GM13977 (cell line): ENCODE data around the gene AMPD2.
"Not testable (repeated sequence)": the region's sequence is repeated elsewhere in the genome, so short reads cannot be mapped to it uniquely, and the experiment has no call there.

ENCODE experiments used
- DNase-seq: peaks from one replicate; pipeline ENCODE4 v3.0.0; 2012; ENCODE audit warnings: low spot score
- in situ Hi-C: fragments of 300-500 bp; cut with MboI; formaldehyde crosslinking; loops from one replicate; pipeline ENCODE4 v1.12.0; 2022; ENCODE audit warnings: low sequenced_read_pairs, low pct_unique_long_range_greater_than_20kb, mixed read lengths, inconsistent platforms; ENCODE audit not compliant: unreplicated experiment
- TF ChIP-seq, protein P1 (sequence below): IDR thresholded peaks from 2 replicates; pipeline ENCODE4 v1.5.1; 2012; ENCODE audit warnings: mild to moderate bottlenecking, control low read depth; ENCODE audit not compliant: insufficient read depth; ENCODE audit errors: extremely low read depth, missing control alignments

The AMPD2 gene

DNA sequence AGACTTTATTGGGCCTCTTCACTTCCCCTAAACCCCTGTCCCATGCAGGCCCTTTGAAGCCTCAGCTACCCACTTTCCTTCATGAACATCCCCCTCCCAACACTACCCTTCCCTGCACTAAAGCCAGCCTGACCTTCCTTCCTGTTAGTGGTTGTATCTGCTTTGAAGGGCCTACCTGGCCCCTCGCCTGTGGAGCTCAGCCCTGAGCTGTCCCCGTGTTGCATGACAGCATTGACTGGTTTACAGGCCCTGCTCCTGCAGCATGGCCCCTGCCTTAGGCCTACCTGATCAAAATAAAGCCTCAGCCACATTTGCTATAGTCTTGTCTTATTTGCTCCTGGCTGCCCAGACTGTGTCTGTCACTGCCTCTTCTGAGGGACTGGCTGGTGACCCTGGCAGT lies 41.8 kb downstream of the AMPD2 start:
- DNase-seq, result no peak
- TF ChIP-seq, protein P1, sequence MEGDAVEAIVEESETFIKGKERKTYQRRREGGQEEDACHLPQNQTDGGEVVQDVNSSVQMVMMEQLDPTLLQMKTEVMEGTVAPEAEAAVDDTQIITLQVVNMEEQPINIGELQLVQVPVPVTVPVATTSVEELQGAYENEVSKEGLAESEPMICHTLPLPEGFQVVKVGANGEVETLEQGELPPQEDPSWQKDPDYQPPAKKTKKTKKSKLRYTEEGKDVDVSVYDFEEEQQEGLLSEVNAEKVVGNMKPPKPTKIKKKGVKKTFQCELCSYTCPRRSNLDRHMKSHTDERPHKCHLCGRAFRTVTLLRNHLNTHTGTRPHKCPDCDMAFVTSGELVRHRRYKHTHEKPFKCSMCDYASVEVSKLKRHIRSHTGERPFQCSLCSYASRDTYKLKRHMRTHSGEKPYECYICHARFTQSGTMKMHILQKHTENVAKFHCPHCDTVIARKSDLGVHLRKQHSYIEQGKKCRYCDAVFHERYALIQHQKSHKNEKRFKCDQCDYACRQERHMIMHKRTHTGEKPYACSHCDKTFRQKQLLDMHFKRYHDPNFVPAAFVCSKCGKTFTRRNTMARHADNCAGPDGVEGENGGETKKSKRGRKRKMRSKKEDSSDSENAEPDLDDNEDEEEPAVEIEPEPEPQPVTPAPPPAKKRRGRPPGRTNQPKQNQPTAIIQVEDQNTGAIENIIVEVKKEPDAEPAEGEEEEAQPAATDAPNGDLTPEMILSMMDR, result no peak
- in situ Hi-C loops, result no loop called here

DNA sequence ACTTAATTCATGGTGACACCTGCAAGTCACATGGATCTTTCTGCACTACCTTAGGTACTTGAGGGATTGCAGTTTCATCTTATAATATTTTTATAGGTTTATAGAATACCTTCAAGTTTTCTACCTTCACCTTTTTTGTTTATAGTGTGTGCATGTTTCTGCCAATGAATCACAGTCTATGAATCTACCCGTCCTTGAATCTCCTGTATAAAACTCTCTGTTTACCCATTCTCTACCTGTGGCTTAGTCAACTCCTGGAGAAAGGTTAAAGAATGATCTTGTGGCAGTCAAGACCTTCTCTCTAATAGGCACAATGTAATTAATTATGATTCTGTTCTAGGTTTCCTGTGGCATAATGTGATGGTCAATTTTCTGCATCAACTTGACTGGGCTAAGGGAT lies 45.0 kb downstream of the AMPD2 start:
- in situ Hi-C loops, result no loop called here
- no peak for DNase-seq
- TF ChIP-seq, protein P1, result no peak

DNA sequence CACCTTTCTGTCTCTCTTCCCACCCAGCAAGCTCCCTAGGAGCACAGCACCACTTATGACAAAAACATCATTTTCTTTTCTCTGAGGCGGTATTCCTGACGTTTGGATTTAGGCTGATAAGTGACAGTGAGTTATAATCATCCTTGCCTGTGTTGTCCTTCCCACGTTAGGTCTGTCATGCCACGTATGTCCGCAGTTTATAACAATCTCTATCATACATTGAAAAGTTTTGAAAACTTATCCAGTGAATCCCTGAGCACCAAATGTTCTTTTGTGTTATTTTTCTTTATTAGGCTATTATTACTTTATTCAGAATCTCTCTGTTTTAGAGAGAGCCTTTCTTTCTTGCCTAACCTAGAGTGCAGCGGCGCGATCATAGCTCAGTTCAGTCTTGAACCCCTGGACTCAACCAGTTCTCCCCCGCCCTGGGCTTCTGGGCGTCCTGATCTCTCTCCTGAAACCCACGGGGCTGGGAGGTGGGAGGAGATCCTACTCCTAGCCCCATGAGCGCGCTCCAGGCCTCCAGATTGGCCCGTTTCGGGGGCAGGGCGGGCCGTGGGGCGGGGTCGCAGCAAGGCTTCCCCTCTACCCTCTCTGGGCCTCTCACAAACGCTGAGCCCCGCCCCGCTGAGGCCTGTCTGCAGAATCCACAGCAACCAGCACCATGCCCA lies 48.0 kb downstream of the AMPD2 start, which contains the start of gene GSTM2:
Gene GSTM2 (plus strand): TSS at position 606 of the 671 bp plus-strand sequence. CDS start 59 bp downstream, at position 665.
- DNase-seq, result peak; percentile 85
- in situ Hi-C loops, result no loop called here
- TF ChIP-seq, protein P1, result no peak

DNA sequence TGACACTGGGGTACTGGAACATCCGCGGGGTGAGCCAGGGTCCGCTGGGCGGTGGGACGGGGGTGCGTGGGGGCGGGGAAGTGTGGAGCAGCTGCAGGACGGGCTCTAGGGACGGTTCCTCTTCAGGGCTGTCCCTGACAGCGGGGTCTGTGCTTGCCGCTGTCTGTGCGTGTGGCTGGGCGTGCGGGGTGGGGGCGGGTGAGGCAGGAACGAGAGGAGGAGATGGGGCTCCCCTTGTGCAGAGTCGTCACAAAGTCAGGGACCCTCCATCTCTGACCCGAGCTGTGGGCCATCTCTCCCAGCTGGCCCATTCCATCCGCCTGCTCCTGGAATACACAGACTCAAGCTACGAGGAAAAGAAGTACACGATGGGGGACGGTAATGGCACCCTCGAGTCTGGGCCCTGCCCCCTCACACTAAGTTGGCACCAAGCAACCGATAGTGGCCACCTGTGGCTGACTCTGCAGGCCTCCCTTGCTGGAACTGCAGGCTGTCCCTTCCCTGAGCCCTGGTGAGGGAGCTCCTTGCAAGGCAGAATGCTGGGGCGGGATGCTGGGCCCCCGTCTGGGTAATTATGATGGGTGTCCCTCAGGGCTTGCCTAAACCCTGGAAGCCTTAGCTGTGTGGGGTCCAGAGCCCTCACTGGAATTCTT lies 48.6 kb downstream of the AMPD2 start:
- in situ Hi-C loops, result no loop called here
- peak; percentile 5 for DNase-seq
- TF ChIP-seq, protein P1, result no peak

DNA sequence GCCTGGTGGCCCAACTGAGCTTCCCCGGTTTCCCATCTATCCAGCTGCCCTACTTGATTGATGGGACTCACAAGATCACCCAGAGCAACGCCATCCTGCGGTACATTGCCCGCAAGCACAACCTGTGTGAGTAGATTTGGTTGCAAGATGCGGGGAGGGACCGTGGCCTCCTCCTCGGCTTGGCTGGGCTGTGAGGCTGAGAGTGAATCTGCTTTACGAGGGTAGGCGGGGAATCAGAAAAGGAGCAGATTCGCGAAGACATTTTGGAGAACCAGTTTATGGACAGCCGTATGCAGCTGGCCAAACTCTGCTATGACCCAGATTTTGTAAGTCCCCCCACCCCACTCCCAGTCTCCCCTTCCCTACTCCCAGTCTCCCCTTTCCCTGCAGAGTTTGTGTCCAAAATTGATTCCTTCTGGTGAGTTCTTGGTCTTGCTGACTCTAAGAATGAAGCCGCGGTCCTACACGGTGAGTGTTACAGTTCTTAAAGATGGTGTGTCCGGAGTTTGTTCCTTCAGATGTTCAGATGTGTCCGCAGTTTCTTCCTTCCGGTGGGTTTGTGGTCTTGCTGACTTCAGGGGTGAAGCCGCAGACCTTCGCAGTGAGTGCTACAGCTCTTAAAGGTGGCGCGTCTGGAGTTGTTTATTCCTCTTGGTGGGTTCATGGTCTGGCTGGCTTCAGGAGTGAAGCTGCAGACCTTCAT lies 49.8 kb downstream of the AMPD2 start:
- in situ Hi-C loops, result no loop called here

DNA sequence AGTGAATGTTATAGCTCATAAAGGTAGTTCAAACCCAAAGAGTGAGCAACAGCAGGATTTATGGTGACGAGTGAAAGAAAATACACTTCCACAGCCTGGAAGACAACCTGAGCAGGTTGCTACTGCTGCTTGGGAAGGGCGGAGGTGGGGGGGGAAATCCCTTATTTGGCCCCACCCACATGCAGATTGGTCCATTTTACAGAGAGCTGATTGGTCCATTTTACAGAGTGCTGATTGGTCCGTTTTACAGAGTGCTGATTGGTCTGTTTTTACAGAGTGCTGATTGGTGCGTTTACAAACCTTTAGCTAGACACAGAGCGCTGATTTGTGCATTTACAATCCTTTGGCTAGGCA lies 50.3 kb downstream of the AMPD2 start:
- DNase-seq, result peak; percentile 1
- in situ Hi-C loops, result not testable (repeated sequence)

More for the DNA sequence above, 49.8 kb downstream of the AMPD2 start:
- TF ChIP-seq, protein P1, result no peak
- peak; percentile 2 for DNase-seq

DNA sequence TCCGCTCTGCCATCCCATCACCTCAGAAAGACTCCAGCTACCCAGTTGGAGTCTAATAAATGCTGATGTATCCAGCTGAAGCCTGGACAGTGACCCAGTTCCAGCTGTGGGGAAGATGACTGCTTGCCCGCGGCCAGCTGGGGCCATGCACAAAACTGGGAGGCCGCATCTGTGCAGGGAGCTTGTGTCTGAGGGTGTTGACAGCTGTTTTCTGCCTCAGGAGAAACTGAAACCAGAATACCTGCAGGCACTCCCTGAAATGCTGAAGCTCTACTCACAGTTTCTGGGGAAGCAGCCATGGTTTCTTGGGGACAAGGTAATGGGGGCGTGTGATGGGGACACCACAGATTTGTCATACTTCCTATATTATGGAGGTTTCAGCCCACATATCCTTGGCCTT lies 51.4 kb downstream of the AMPD2 start:
- DNase-seq, result peak; percentile 3
- in situ Hi-C loops, result no loop called here
- TF ChIP-seq, protein P1, result no peak

DNA sequence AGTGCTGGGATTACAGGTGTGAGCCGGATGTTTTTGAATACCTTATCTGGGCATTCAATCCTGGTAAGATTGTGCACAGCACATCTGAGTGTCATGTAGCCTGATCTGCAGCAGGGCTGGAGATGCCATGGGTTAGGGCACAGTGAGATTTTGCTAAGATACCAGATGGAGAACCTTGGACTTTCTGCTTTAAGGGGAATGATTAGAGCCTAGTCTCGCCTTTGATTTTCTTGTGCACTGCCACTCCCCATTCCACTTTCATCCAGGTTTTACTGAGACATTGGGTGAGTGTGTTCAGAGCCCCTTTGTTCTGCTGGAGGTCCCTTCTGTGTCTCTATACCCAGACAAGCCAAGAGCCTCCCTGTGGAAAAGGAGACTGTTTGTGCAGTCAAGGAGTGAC lies 54.2 kb downstream of the AMPD2 start:
- in situ Hi-C loops, DNase-seq: not testable (repeated sequence)

DNA sequence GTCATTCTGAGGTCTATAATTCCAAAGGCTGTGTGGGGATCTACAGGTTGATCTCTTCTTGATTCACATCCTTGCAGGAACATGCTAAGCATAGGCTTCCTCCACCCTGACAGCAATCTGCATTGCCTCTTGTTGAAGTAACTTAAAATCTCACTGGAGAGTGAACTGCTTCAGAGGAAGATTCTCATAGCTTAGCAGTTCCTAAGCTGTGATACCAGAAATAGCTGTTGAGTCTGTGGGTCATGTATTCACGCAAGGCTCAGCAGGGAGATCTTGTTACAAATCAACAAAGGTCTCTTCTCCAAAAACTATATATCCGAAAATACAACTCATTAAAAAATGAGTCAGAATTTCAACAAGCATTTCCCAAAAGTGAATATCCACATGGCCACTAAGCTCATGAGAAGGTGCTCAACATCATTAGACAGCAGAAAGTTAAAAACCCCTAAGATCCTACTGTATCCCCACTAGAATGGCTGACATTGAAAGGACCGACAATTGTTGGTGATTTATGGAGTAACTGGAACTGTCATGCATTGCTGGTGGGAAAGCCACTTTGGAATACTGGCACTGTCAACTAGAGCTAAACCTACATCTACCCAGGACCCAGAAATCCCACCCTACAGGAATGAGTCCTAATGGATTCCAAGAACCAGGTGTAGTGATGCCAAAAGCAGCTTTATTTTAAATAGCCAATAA lies 57.2 kb downstream of the AMPD2 start:
- in situ Hi-C loops, result not testable (repeated sequence)

More for the DNA sequence above, 57.2 kb downstream of the AMPD2 start:
- peak; percentile 0 for DNase-seq
